WTC11 (cell line): ENCODE measurements around the gene DERA.
"Not testable (repeated sequence)": the region's sequence is repeated elsewhere in the genome, so short reads cannot be mapped to it uniquely, and the experiment has no call there.

ENCODE experiments used
- ETV6 ChIP-seq: sonication (generic); formaldehyde crosslinking; IDR thresholded peaks from 2 replicates; pipeline ENCODE4 v1.8.1; 2022; ENCODE audit warnings: mild to moderate bottlenecking, missing genetic modification reagents
- NFYB ChIP-seq: sonication (generic); formaldehyde crosslinking; conservative IDR thresholded peaks from 2 replicates; pipeline ENCODE4 v1.8.0; 2022; ENCODE audit warnings: low read depth, missing genetic modification reagents
- ZNF121 ChIP-seq: sonication (generic); formaldehyde crosslinking; IDR thresholded peaks from 2 replicates; pipeline ENCODE4 v1.8.0; 2023; ENCODE audit warnings: missing genetic modification reagents
- TF ChIP-seq, protein P1 (sequence below): fragments of 200-600 bp; IDR thresholded peaks from 2 replicates; pipeline ENCODE4 v1.8.0; 2022; ENCODE audit warnings: antibody characterized with exemption
- TF ChIP-seq, protein P2 (sequence below): sonication (generic); formaldehyde crosslinking; IDR thresholded peaks from 2 replicates; pipeline ENCODE4 v1.8.1; 2022; ENCODE audit warnings: mild to moderate bottlenecking, missing genetic modification reagents, moderate library complexity, borderline replicate concordance

DNA sequence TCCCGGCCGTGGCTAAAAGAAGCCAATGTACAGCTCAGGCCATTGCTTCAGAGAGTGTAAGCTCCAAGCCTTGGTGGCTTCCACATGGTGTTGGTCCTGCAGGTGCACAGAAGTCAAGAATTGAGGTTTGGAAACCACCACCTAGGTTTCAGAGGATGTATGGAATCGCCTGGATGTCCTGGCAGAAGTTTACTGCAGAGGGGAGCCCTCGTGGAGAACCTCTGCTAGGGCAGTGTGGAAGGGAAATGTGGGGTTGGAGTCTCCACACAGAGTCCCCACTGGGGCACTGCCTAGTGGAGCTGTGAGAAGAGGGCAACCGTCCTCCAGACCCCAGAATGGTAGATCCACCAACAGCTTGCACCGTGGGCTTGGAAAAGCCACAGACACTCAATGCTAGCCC, 103.3 kb downstream of the DERA start:
- TF ChIP-seq, protein P1, sequence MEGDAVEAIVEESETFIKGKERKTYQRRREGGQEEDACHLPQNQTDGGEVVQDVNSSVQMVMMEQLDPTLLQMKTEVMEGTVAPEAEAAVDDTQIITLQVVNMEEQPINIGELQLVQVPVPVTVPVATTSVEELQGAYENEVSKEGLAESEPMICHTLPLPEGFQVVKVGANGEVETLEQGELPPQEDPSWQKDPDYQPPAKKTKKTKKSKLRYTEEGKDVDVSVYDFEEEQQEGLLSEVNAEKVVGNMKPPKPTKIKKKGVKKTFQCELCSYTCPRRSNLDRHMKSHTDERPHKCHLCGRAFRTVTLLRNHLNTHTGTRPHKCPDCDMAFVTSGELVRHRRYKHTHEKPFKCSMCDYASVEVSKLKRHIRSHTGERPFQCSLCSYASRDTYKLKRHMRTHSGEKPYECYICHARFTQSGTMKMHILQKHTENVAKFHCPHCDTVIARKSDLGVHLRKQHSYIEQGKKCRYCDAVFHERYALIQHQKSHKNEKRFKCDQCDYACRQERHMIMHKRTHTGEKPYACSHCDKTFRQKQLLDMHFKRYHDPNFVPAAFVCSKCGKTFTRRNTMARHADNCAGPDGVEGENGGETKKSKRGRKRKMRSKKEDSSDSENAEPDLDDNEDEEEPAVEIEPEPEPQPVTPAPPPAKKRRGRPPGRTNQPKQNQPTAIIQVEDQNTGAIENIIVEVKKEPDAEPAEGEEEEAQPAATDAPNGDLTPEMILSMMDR = not testable (repeated sequence)
- TF ChIP-seq NFYB, ETV6, ZNF121 (CRISPR knock-in tag): not testable (repeated sequence)
- TF ChIP-seq, protein P2, sequence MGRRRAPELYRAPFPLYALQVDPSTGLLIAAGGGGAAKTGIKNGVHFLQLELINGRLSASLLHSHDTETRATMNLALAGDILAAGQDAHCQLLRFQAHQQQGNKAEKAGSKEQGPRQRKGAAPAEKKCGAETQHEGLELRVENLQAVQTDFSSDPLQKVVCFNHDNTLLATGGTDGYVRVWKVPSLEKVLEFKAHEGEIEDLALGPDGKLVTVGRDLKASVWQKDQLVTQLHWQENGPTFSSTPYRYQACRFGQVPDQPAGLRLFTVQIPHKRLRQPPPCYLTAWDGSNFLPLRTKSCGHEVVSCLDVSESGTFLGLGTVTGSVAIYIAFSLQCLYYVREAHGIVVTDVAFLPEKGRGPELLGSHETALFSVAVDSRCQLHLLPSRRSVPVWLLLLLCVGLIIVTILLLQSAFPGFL = not testable (repeated sequence)
